HCT116 (cell line): ENCODE data around the gene OR10G3. TPM values are rescaled to one million over a fixed set of nuclear protein-coding genes. Genes with fewer than 3 reads are reported as not detected.

Source experiments
- ATAC-seq: fragments of 200-7000 bp; cut with Tn5 transposase; 2 replicates; pipeline ENCODE4 v1.9.1; 2020; ENCODE audit warnings: mild to moderate bottlenecking, moderate library complexity
- BruUV-seq: library from RNA; stranded (reverse); fragments of 400-500 nt; replicated peaks from 2 replicates; lab custom pipeline; 2021; lab: Mats Ljungman, UMichigan
- CTCF ChIA-PET: fragments of 300-600 bp; sonication (Branson Sonifier 250); formaldehyde crosslinking; loops from one replicate; lab custom pipeline; 2021; ENCODE audit warnings: antibody characterized with exemption; lab: Charles Lee
- POLR2A ChIA-PET: fragments of 300-600, 350-600 bp; sonication (Branson Sonifier 250); formaldehyde crosslinking; loops from one replicate; lab custom pipeline; 2021; ENCODE audit warnings: antibody characterized with exemption; lab: Charles Lee
- RAD21 ChIA-PET, 2 experiments: fragments of 300-600 bp; sonication (Branson Sonifier 250); formaldehyde crosslinking; loops; one replicate each; lab custom pipeline; 2023; ENCODE audit warnings: low total read pairs in 2 of 2; ENCODE audit not compliant: uncharacterized antibody in 2 of 2, unreplicated experiment in 2 of 2, low non-redundant PET in 1 of 2; lab: Charles Lee
- DNase-seq: peaks from one replicate; pipeline ENCODE4 v3.0.0-alpha.2; 2010; ENCODE audit warnings: low read depth, low spot score
- H2AFZ ChIP-seq: fragments of 200-600 bp; shearing (Covaris generic), sonication (generic); 2 replicates; pipeline ENCODE4 v1.6.1; 2017; ENCODE audit warnings: low read depth, mixed run types, mixed read lengths, antibody characterized with exemption, low read length; ENCODE audit not compliant: poor library complexity, severe bottlenecking
- H3K27ac ChIP-seq: 2 replicates; pipeline ENCODE4 v1.5.1; 2012; ENCODE audit warnings: low read depth, low read length
- H3K27me3 ChIP-seq: fragments of 200-600 bp; sonication (generic); 2 replicates; pipeline ENCODE4 v1.6.1; 2016; ENCODE audit warnings: mixed run types, low read length, mixed read lengths; ENCODE audit not compliant: insufficient read depth
- H3K36me3 ChIP-seq, 2 experiments: fragments of 200-500 bp in 1 of 2; fragments of 200-600 bp in 1 of 2; sonication (Bioruptor generic) in 1 of 2; sonication (generic) in 1 of 2; 2 replicates each; pipeline versions ENCODE4 v1.5.1 to v1.6.1; 2014 to 2016; ENCODE audit warnings: low read length in 2 of 2, inconsistent platforms in 1 of 2, mixed read lengths in 1 of 2, mixed run types in 1 of 2; ENCODE audit not compliant: insufficient read depth in 2 of 2, control insufficient read depth in 1 of 2
- H3K4me1 ChIP-seq, 2 experiments: fragments of 200-600 bp in 1 of 2; sonication (generic) in 1 of 2; 2 replicates each; pipeline versions ENCODE4 v1.5.1 to v1.6.1; 2012 to 2017; ENCODE audit warnings: low read length in 2 of 2, inconsistent platforms in 1 of 2, mild to moderate bottlenecking in 1 of 2, mixed read lengths in 1 of 2, mixed run types in 1 of 2, moderate library complexity in 1 of 2; ENCODE audit not compliant: insufficient read depth in 2 of 2, control insufficient read depth in 1 of 2
- H3K4me2 ChIP-seq: fragments of 200-600 bp; sonication (generic); 2 replicates; pipeline ENCODE4 v1.6.1; 2017; ENCODE audit warnings: mixed run types, low read length, mixed read lengths
- H3K4me3 ChIP-seq, 2 experiments: fragments of 200-600 bp in 1 of 2; sonication (generic) in 1 of 2; replicated peaks in 1 of 2; 2 replicates each; pipeline ENCODE4 v1.5.1; 2011 to 2016; ENCODE audit warnings: low read length in 2 of 2, control low read depth in 1 of 2, low read depth in 1 of 2, mild to moderate bottlenecking in 1 of 2, mixed read lengths in 1 of 2, mixed run types in 1 of 2
- H3K79me2 ChIP-seq: fragments of 200-600 bp; sonication (generic); 2 replicates; pipeline ENCODE4 v1.6.1; 2017; ENCODE audit warnings: mild to moderate bottlenecking, mixed run types, low read length, moderate library complexity, mixed read lengths; ENCODE audit not compliant: insufficient read depth
- H3K9ac ChIP-seq: fragments of 200-600 bp; sonication (generic); 2 replicates; pipeline ENCODE4 v1.6.1; 2016; ENCODE audit warnings: low read length, mixed read lengths
- H3K9me2 ChIP-seq: fragments of 200-600 bp; sonication (generic), shearing (Covaris generic); 2 replicates; pipeline ENCODE4 v1.6.1; 2017; ENCODE audit warnings: mixed run types, mild to moderate bottlenecking, moderate library complexity; ENCODE audit not compliant: insufficient read depth
- H3K9me3 ChIP-seq, 2 experiments: fragments of 200-500 bp in 1 of 2; fragments of 200-600 bp in 1 of 2; sonication (Bioruptor generic) in 1 of 2; sonication (generic) in 1 of 2; 2 replicates each; pipeline ENCODE4 v1.6.1; 2014 to 2017; ENCODE audit warnings: low read length in 2 of 2, mixed read lengths in 2 of 2, inconsistent platforms in 1 of 2, low read depth in 1 of 2, mild to moderate bottlenecking in 1 of 2, mixed run types in 1 of 2, moderate library complexity in 1 of 2; ENCODE audit not compliant: control insufficient read depth in 1 of 2, insufficient read depth in 1 of 2
- H4K20me1 ChIP-seq: fragments of 200-600 bp; sonication (generic), shearing (Covaris generic); 2 replicates; pipeline ENCODE4 v1.6.1; 2017; ENCODE audit warnings: mixed run types, mild to moderate bottlenecking, moderate library complexity; ENCODE audit not compliant: insufficient read depth
- CBX3 ChIP-seq: IDR thresholded peaks from 2 replicates; pipeline ENCODE4 v1.6.1; 2012; ENCODE audit warnings: low read depth
- CEBPB ChIP-seq: IDR thresholded peaks from 2 replicates; pipeline ENCODE4 v1.6.1; 2012; ENCODE audit warnings: low read depth
- EGR1 ChIP-seq: IDR thresholded peaks from 2 replicates; pipeline ENCODE4 v1.6.1; 2012; ENCODE audit warnings: low read depth
- ELF1 ChIP-seq: IDR thresholded peaks from 2 replicates; pipeline ENCODE4 v1.6.1; 2012; ENCODE audit warnings: low read depth, borderline replicate concordance
- EZH2phosphoT487 ChIP-seq: fragments of 200-600 bp; IDR thresholded peaks from 2 replicates; pipeline ENCODE4 v1.6.1; 2018; ENCODE audit warnings: antibody characterized with exemption, borderline replicate concordance
- FOSL1 ChIP-seq: IDR thresholded peaks from 2 replicates; pipeline ENCODE4 v1.6.1; 2012; ENCODE audit warnings: low read depth
- JUND ChIP-seq: IDR thresholded peaks from 2 replicates; pipeline ENCODE4 v1.6.1; 2012
- POLR2A ChIP-seq: IDR thresholded peaks from 2 replicates; pipeline ENCODE4 v1.7.0; 2011; ENCODE audit warnings: borderline replicate concordance; ENCODE audit not compliant: insufficient read depth, insufficient read length; ENCODE audit errors: extremely low read depth
- RAD21 ChIP-seq: IDR thresholded peaks from 2 replicates; pipeline ENCODE4 v1.6.1; 2012; ENCODE audit warnings: low read depth, mild to moderate bottlenecking
- SIN3A ChIP-seq: IDR thresholded peaks from 2 replicates; pipeline ENCODE4 v1.6.1; 2012; ENCODE audit warnings: low read depth
- SP1 ChIP-seq: IDR thresholded peaks from 2 replicates; pipeline ENCODE4 v1.6.1; 2012; ENCODE audit warnings: low read depth
- YY1 ChIP-seq: IDR thresholded peaks from 2 replicates; pipeline ENCODE4 v1.6.1; 2011; ENCODE audit warnings: low read length, low read depth, moderate library complexity, mild to moderate bottlenecking; ENCODE audit not compliant: insufficient replicate concordance; ENCODE audit errors: extremely low read depth
- ZBTB33 ChIP-seq: IDR thresholded peaks from 2 replicates; pipeline ENCODE4 v1.6.1; 2011; ENCODE audit warnings: mild to moderate bottlenecking, low read length, moderate library complexity; ENCODE audit not compliant: insufficient replicate concordance; ENCODE audit errors: extremely low read depth
- ZFX ChIP-seq: fragments of 450-650 bp; IDR thresholded peaks from 2 replicates; pipeline ENCODE4 v1.6.1; 2017
- ZNF274 ChIP-seq: fragments of 200-500 bp; sonication (Bioruptor generic); IDR thresholded peaks from 2 replicates; pipeline ENCODE4 v1.6.1; 2014; ENCODE audit warnings: mild to moderate bottlenecking, low read depth, low read length, inconsistent platforms
- intact Hi-C: fragments of 100-400 bp; cut with micrococcal nuclease; formaldehyde crosslinking; loops from 2 replicates; pipeline ENCODE4 v1.10.0; 2022
- total RNA-seq: library from RNA; stranded (reverse); gene quantifications from one replicate; pipeline ENCODE4 v1.2.1, GENCODE V29; 2021; ENCODE audit not compliant: unreplicated experiment
- TF ChIP-seq, protein P1 (sequence below), 3 experiments: fragments of 200-600 bp in 1 of 3; sonication (generic) in 1 of 3; IDR thresholded peaks in 2 of 3; conservative IDR thresholded peaks in 1 of 3; 2 replicates each; pipeline ENCODE4 v1.5.1; 2012 to 2017; ENCODE audit warnings: low read depth in 2 of 3, low read length in 2 of 3, antibody characterized with exemption in 1 of 3, borderline replicate concordance in 1 of 3, control low read depth in 1 of 3, mild to moderate bottlenecking in 1 of 3, mixed read lengths in 1 of 3, mixed run types in 1 of 3, moderate library complexity in 1 of 3; ENCODE audit not compliant: insufficient read depth in 1 of 3
- TF ChIP-seq, protein P2 (sequence below): IDR thresholded peaks from 2 replicates; pipeline ENCODE4 v1.6.1; 2012
- TF ChIP-seq, protein P3 (sequence below): IDR thresholded peaks from 2 replicates; pipeline ENCODE4 v1.6.1; 2012; ENCODE audit warnings: low read depth
- TF ChIP-seq, protein P4 (sequence below): IDR thresholded peaks from 2 replicates; pipeline ENCODE4 v1.6.1; 2012

OR10G3 gene
- total RNA-seq, 1 experiment from 2014 or later = not detected

GRCh38 chr14:21525962-21526671 is 53.8 kb downstream of the OR10G3 start, which contains the start of gene SALL2:
SALL2 (minus strand) TSS chr14:21526346; CDS start chr14:21526127, 219 bp downstream.
- POLR2A ChIA-PET = no interaction called here
- RAD21 ChIA-PET = no interaction called here
- Histone ChIP-seq H3K79me2 (no peaks in the 10 kb centered on the region), H4K20me1 (no peaks in the 10 kb centered on the region), H3K4me2 (no peak within 1 kb of the TSS), H3K9me3 (no peaks in the 10 kb centered on the region), H3K27me3 (peaks cover 2% of the 10 kb centered on the region; the same call in 1 of the 2 replicates), H3K4me3 (no peak within 1 kb of the TSS), H3K9me2 (no peaks in the 10 kb centered on the region), H2AFZ (no peak within 1 kb of the TSS), H3K36me3 (no peaks in the 10 kb centered on the region), H3K27ac (no peak within 1 kb of the TSS), H3K4me1 (peaks cover 0 to 5% of the 10 kb centered on the region in 2 experiments; a peak in 1 of 4 replicates), H3K9ac (no peak within 1 kb of the TSS)
- intact Hi-C loops = no loop called here
- TF ChIP-seq EGR1 = no peak
- no peak for TF ChIP-seq ELF1
- TF ChIP-seq, protein P1, sequence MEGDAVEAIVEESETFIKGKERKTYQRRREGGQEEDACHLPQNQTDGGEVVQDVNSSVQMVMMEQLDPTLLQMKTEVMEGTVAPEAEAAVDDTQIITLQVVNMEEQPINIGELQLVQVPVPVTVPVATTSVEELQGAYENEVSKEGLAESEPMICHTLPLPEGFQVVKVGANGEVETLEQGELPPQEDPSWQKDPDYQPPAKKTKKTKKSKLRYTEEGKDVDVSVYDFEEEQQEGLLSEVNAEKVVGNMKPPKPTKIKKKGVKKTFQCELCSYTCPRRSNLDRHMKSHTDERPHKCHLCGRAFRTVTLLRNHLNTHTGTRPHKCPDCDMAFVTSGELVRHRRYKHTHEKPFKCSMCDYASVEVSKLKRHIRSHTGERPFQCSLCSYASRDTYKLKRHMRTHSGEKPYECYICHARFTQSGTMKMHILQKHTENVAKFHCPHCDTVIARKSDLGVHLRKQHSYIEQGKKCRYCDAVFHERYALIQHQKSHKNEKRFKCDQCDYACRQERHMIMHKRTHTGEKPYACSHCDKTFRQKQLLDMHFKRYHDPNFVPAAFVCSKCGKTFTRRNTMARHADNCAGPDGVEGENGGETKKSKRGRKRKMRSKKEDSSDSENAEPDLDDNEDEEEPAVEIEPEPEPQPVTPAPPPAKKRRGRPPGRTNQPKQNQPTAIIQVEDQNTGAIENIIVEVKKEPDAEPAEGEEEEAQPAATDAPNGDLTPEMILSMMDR (IDR thresholded peaks at IDR 0.05 in 2 of 3, conservative IDR thresholded peaks at IDR 0.05 in 1 of 3; ENCODE audit: borderline replicate concordance in 1 of 3, insufficient read depth in 1 of 3, low read depth in 2 of 3, low read length in 2 of 3) = no peak
- no peak for TF ChIP-seq EZH2phosphoT487
- TF ChIP-seq CEBPB = no peak
- TF ChIP-seq RAD21 = no peak
- no peak for TF ChIP-seq SP1
- no peak for TF ChIP-seq YY1
- no peak for TF ChIP-seq ZBTB33
- no peak for TF ChIP-seq POLR2A
- TF ChIP-seq, protein P2, sequence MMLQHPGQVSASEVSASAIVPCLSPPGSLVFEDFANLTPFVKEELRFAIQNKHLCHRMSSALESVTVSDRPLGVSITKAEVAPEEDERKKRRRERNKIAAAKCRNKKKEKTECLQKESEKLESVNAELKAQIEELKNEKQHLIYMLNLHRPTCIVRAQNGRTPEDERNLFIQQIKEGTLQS = no peak
- no peak for TF ChIP-seq CBX3
- no peak for TF ChIP-seq JUND
- TF ChIP-seq ZNF274 = no peak
- TF ChIP-seq FOSL1 = no peak
- TF ChIP-seq, protein P3, sequence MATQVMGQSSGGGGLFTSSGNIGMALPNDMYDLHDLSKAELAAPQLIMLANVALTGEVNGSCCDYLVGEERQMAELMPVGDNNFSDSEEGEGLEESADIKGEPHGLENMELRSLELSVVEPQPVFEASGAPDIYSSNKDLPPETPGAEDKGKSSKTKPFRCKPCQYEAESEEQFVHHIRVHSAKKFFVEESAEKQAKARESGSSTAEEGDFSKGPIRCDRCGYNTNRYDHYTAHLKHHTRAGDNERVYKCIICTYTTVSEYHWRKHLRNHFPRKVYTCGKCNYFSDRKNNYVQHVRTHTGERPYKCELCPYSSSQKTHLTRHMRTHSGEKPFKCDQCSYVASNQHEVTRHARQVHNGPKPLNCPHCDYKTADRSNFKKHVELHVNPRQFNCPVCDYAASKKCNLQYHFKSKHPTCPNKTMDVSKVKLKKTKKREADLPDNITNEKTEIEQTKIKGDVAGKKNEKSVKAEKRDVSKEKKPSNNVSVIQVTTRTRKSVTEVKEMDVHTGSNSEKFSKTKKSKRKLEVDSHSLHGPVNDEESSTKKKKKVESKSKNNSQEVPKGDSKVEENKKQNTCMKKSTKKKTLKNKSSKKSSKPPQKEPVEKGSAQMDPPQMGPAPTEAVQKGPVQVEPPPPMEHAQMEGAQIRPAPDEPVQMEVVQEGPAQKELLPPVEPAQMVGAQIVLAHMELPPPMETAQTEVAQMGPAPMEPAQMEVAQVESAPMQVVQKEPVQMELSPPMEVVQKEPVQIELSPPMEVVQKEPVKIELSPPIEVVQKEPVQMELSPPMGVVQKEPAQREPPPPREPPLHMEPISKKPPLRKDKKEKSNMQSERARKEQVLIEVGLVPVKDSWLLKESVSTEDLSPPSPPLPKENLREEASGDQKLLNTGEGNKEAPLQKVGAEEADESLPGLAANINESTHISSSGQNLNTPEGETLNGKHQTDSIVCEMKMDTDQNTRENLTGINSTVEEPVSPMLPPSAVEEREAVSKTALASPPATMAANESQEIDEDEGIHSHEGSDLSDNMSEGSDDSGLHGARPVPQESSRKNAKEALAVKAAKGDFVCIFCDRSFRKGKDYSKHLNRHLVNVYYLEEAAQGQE = no peak
- TF ChIP-seq ZFX = no peak
- no peak for TF ChIP-seq SIN3A
- TF ChIP-seq, protein P4, sequence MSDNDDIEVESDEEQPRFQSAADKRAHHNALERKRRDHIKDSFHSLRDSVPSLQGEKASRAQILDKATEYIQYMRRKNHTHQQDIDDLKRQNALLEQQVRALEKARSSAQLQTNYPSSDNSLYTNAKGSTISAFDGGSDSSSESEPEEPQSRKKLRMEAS = no peak
- CTCF ChIA-PET = no interaction called here
- BruUV-seq = no TSS peak
- ATAC-seq (no peak), DNase-seq (no peak)
